GM19351 (cell line): Measurements from ENCODE around the gene HNRNPH3.

ENCODE experiments used
- ATAC-seq: cut with Tn5 transposase; IDR thresholded peaks from one replicate; pipeline ENCODE4 v1.9.1; 2021; ENCODE audit warnings: mild to moderate bottlenecking, moderate library complexity; ENCODE audit not compliant: unreplicated experiment

HNRNPH3 gene

DNA sequence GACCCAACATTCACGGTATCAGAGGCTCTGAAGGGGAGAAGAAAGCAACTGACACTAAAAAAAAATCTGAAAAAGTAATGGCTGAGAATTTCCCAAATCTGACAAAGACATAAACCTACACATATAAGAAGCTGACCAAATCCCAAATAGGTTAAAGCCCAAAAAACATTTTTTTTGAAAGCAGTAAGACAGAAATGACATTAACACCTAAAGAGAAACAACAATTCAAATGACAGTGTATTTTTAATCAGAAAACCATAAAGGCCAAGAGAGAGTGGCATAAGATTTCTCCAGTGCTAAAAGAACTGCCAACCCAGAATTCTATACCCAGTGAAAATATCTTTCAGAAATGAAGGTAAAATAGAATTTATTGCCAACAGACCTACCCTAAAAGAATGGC, 39.7 kb downstream of the HNRNPH3 start:
- ATAC-seq: no peak

DNA sequence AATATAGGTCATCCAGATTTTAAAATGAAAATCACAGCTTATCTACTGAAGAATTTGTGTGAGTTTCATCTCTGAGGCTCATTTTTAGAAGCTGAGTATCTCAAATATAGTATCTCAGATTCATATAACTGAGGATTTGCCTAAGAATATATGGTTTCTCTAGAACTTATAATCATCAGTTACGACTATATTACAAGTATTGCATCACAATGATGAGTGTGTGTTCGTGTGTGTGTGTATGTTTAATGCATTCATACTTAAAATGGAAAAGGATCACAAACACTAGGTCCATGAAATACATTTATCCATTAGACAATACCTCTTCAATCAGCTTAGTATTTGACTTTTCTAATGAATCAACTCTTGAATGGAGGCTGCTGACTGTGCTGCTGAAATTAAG, 53.9 kb downstream of the HNRNPH3 start:
- ATAC-seq: no peak
